H1 (cell line): ENCODE data around the gene MMAB. TPM values are rescaled to one million over a fixed set of nuclear protein-coding genes. Genes with fewer than 3 reads are reported as not detected.

Experiments used
- ASH2L ChIP-seq: fragments of 200-600, 300-600 bp; sonication (generic); IDR thresholded peaks from one replicate; pipeline ENCODE4 v1.7.1; 2017; ENCODE audit warnings: low read length
- CREB1 ChIP-seq: IDR thresholded peaks from 2 replicates; pipeline ENCODE4 v1.6.1; 2012; ENCODE audit warnings: inconsistent platforms
- EZH2 ChIP-seq: fragments of 200-600 bp; sonication (generic); IDR thresholded peaks from 2 replicates; pipeline ENCODE4 v1.7.1; 2012; ENCODE audit warnings: low read depth, mild to moderate bottlenecking, moderate library complexity, low read length, inconsistent platforms; ENCODE audit not compliant: severe bottlenecking
- HDAC2 ChIP-seq, 2 experiments: fragments of 300-600 bp in 1 of 2; sonication (generic) in 1 of 2; IDR thresholded peaks; 2 replicates each; pipeline ENCODE4 v1.6.1; 2011 to 2012; ENCODE audit warnings: low read depth in 2 of 2, low read length in 2 of 2, mild to moderate bottlenecking in 2 of 2, moderate library complexity in 2 of 2, borderline replicate concordance in 1 of 2, inconsistent platforms in 1 of 2
- HDAC6 ChIP-seq: IDR thresholded peaks from one replicate; pipeline ENCODE4 v1.7.1; 2012; ENCODE audit warnings: low read depth, mild to moderate bottlenecking, inconsistent platforms, low read length, moderate library complexity
- PHF8 ChIP-seq: fragments of 200-600 bp; sonication (generic); conservative IDR thresholded peaks from 2 replicates; pipeline ENCODE4 v1.7.1; 2012; ENCODE audit warnings: low read depth, mild to moderate bottlenecking, inconsistent platforms, low read length, moderate library complexity
- POLR2AphosphoS5 ChIP-seq: IDR thresholded peaks from 2 replicates; pipeline ENCODE4 v1.6.1; 2011; ENCODE audit warnings: low read depth, low read length
- TAF1 ChIP-seq: IDR thresholded peaks from 2 replicates; pipeline ENCODE4 v1.6.1; 2011; ENCODE audit warnings: mild to moderate bottlenecking, low read depth, low read length
- polyA plus RNA-seq, 7 experiments: library from polyadenylated mRNA; depleted of rRNA in 3 of 7; stranded (reverse) in 5 of 7; unstranded in 2 of 7; fragments of >200 nt in 5 of 7; fragments of 200-250 nt in 2 of 7; gene quantifications; 1 replicate in 5 of 7; 2 replicates in 1 of 7; 4 replicates in 1 of 7; pipeline versions ENCODE4 v1.2.1 to v1.2.3, GENCODE V29; 2011 to 2013; ENCODE audit warnings: missing spikeins in 2 of 7, mixed read lengths in 2 of 7
- total RNA-seq: library from RNA; stranded (reverse); fragmentation: NEBNext Ultra II Directional; extraction: Animal tissue kit (Norgen Biotek cat#: 25700); gene quantifications from 2 replicates; pipeline ENCODE4 v1.2.1, GENCODE V29; 2021
- TF ChIP-seq, protein P1 (sequence below): fragments of 300-600 bp; sonication (generic); IDR thresholded peaks from 2 replicates; pipeline ENCODE4 v1.7.1; 2012; ENCODE audit warnings: low read length, moderate library complexity, mild to moderate bottlenecking, inconsistent platforms; ENCODE audit not compliant: insufficient replicate concordance
- TF ChIP-seq, protein P2 (sequence below): IDR thresholded peaks from 2 replicates; pipeline ENCODE4 v1.6.1; 2011; ENCODE audit warnings: low read length, improper control_type of control experiment

The MMAB gene
- total and polyA plus RNA-seq, 2 of the 8 experiments (the other 6 are each of a cell fraction or from before 2014, with no cell fraction given) = 12.9 to 18.5 TPM

DNA sequence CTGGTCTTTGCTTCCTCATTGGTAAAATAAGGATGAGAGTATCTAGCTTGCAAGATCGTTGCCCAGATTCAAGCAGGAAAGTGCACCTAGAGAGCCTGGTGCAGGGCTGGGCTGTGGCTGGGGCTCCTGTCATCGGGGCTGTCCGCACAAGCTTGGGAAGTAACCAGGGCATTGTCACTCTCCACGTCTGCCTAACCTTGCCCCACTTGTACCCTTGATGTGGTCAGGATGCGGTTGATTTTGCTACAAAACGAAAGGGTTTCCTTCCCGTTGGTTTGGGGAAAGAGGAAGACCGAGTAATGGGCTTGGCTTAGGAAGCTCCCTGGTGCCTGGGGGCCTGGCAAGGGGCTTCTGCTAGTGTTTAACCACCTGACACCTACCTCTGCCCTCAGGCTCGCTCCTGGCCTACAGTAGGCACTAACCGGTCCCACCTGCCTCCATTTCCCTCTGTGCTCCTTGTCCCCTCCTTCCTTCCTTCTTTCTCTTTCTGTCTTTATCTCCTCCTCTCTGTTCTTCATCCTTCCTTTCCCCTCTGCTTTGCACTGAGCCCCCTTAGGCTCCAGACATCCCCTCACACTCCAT is 22.1 kb upstream of the MMAB start (continued):
- TF ChIP-seq, protein P1, sequence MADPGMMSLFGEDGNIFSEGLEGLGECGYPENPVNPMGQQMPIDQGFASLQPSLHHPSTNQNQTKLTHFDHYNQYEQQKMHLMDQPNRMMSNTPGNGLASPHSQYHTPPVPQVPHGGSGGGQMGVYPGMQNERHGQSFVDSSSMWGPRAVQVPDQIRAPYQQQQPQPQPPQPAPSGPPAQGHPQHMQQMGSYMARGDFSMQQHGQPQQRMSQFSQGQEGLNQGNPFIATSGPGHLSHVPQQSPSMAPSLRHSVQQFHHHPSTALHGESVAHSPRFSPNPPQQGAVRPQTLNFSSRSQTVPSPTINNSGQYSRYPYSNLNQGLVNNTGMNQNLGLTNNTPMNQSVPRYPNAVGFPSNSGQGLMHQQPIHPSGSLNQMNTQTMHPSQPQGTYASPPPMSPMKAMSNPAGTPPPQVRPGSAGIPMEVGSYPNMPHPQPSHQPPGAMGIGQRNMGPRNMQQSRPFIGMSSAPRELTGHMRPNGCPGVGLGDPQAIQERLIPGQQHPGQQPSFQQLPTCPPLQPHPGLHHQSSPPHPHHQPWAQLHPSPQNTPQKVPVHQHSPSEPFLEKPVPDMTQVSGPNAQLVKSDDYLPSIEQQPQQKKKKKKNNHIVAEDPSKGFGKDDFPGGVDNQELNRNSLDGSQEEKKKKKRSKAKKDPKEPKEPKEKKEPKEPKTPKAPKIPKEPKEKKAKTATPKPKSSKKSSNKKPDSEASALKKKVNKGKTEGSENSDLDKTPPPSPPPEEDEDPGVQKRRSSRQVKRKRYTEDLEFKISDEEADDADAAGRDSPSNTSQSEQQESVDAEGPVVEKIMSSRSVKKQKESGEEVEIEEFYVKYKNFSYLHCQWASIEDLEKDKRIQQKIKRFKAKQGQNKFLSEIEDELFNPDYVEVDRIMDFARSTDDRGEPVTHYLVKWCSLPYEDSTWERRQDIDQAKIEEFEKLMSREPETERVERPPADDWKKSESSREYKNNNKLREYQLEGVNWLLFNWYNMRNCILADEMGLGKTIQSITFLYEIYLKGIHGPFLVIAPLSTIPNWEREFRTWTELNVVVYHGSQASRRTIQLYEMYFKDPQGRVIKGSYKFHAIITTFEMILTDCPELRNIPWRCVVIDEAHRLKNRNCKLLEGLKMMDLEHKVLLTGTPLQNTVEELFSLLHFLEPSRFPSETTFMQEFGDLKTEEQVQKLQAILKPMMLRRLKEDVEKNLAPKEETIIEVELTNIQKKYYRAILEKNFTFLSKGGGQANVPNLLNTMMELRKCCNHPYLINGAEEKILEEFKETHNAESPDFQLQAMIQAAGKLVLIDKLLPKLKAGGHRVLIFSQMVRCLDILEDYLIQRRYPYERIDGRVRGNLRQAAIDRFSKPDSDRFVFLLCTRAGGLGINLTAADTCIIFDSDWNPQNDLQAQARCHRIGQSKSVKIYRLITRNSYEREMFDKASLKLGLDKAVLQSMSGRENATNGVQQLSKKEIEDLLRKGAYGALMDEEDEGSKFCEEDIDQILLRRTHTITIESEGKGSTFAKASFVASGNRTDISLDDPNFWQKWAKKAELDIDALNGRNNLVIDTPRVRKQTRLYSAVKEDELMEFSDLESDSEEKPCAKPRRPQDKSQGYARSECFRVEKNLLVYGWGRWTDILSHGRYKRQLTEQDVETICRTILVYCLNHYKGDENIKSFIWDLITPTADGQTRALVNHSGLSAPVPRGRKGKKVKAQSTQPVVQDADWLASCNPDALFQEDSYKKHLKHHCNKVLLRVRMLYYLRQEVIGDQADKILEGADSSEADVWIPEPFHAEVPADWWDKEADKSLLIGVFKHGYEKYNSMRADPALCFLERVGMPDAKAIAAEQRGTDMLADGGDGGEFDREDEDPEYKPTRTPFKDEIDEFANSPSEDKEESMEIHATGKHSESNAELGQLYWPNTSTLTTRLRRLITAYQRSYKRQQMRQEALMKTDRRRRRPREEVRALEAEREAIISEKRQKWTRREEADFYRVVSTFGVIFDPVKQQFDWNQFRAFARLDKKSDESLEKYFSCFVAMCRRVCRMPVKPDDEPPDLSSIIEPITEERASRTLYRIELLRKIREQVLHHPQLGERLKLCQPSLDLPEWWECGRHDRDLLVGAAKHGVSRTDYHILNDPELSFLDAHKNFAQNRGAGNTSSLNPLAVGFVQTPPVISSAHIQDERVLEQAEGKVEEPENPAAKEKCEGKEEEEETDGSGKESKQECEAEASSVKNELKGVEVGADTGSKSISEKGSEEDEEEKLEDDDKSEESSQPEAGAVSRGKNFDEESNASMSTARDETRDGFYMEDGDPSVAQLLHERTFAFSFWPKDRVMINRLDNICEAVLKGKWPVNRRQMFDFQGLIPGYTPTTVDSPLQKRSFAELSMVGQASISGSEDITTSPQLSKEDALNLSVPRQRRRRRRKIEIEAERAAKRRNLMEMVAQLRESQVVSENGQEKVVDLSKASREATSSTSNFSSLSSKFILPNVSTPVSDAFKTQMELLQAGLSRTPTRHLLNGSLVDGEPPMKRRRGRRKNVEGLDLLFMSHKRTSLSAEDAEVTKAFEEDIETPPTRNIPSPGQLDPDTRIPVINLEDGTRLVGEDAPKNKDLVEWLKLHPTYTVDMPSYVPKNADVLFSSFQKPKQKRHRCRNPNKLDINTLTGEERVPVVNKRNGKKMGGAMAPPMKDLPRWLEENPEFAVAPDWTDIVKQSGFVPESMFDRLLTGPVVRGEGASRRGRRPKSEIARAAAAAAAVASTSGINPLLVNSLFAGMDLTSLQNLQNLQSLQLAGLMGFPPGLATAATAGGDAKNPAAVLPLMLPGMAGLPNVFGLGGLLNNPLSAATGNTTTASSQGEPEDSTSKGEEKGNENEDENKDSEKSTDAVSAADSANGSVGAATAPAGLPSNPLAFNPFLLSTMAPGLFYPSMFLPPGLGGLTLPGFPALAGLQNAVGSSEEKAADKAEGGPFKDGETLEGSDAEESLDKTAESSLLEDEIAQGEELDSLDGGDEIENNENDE = no peak
- TF ChIP-seq, protein P2, sequence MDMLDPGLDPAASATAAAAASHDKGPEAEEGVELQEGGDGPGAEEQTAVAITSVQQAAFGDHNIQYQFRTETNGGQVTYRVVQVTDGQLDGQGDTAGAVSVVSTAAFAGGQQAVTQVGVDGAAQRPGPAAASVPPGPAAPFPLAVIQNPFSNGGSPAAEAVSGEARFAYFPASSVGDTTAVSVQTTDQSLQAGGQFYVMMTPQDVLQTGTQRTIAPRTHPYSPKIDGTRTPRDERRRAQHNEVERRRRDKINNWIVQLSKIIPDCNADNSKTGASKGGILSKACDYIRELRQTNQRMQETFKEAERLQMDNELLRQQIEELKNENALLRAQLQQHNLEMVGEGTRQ = no peak
- TF ChIP-seq EZH2 (no peak), HDAC6 (no peak), TAF1 (no peak), POLR2AphosphoS5 (no peak), PHF8 (no peak), HDAC2 (IDR thresholded peaks at IDR 0.05; ENCODE audit: borderline replicate concordance in 1 of 2, low read depth in 2 of 2, low read length in 2 of 2) (no peak), ASH2L (no peak), CREB1 (no peak)
